HTERT RPE-1 (cell line): ENCODE measurements around the gene DPP9.
"Not testable (repeated sequence)": the region's sequence is repeated elsewhere in the genome, so short reads cannot be mapped to it uniquely, and the experiment has no call there.

Source experiments
- in situ Hi-C: fragments of 300-500 bp; cut with MboI; formaldehyde crosslinking; loops from 4 replicates; pipeline ENCODE4 v1.14.3; 2020; ENCODE audit warnings: low sequenced_read_pairs

Gene DPP9

DNA sequence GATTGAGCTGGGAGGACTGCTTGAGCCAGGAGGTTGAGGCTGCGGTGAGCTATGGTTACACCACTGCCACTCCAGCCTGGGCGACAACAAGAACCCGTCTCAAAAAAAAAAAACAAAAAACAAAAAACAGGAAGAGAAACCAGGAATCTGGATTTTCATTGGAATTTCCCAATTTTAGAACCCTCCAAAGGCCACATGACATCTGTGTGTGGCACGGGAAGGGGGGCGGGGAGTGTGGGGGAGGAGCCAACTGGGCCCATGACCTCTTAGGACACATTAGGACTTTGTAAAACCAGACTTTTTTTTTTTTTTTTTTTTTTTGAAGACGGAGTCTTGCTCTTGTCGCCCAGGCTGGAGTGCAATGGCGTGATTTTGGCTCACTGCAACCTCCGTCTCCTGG lies 32.3 kb downstream of the DPP9 start:
- in situ Hi-C loops, result no loop called here

DNA sequence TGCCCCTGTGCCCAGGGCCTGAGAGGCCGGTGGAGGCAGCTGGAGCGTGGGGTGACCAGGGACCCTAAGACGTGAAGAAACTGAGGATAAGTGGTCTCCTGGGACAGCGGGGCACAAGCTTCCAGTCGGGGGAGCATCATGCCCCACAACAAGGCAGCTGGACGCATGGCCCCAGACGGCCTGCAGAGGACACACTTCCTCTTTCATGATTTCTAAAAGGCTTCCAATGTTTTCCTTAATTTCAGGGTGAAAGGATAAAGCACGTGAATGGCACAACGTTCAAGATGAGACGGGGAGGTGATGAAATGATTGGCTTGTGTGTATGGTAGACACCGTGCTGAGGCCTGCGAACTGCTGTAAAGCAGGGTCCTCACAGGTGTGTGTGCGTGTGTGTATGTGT lies 33.3 kb downstream of the DPP9 start:
- in situ Hi-C loops, result no loop called here

DNA sequence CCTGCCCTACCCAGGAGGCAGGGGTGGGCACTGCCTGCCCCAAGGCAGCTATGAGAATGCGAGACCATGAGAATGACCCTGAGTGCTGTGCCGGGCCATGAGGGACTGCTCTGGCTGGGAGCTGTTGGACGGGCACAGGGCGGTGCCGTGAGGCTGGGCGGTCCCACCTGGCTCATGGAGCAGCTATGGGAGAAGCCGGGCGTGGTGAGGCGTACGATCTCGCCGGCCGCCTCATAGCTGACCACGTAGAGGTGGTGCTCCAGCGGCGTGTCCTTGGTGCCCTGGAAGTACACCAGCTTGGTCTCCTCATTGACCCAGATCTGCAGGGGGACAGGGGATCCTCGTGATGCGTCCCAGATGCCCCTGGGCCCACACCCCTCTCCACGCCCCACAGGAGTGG lies 34.2 kb downstream of the DPP9 start:
- in situ Hi-C loops, result no loop called here

DNA sequence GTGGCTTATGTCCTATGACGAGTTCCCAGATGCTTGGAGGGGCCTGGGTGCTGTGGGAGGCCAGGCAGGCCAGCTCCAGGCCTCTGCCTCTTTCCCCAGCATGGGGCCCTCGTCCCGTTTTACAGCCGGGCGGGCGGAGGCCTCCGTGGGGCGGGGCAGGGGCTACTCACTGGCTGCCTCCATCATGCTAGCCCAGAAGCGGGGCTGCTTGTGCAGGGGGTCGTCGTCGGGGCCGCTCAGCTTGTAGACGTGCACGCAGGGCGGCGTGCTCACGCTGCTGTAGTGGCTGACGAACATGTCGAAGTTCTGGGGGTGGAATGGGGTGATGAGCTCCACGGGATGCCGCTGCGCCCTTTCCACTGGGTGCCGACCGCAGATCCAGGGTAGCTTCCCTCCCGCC lies 35.1 kb downstream of the DPP9 start:
- in situ Hi-C loops, result no loop called here

DNA sequence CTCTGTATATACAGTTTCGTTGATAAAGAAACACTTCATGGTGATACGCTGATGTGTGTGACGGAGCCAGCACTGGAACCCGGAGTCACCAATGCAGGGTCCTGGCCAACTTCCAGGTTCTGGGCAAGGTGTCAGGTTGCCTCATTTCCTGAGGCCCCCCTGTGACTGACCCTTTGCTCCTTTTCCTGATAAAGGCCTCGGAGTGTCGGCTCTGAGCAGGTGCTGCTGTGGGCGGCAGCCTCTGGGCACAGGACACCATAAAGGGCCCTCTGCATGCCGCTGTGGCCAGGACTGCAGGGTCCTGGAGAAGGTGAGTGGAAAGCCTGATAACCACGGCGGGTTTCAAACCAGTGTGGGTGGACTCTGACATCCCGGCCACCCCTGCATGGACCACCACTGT lies 36.2 kb downstream of the DPP9 start:
- in situ Hi-C loops, result no loop called here

DNA sequence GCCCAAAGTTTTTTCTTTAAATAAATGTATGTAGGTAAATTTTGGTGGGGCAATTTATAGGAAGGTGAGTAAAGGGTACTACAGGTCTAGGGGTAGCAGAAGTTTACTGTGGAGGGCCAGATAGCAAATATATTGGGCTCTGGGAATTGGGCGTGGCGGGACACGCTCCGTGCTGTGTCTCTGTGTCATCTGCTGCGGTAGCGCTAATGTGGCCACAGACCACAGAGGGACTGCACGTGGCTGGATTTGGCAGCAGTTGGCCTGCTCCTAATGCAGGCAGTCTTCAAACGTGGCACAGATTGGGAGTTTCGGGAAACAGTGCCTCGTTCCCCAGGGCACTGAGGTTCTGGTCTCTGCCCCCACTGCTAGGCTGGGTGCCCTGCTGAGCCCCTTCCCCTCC lies 36.9 kb downstream of the DPP9 start:
- in situ Hi-C loops, result no loop called here

DNA sequence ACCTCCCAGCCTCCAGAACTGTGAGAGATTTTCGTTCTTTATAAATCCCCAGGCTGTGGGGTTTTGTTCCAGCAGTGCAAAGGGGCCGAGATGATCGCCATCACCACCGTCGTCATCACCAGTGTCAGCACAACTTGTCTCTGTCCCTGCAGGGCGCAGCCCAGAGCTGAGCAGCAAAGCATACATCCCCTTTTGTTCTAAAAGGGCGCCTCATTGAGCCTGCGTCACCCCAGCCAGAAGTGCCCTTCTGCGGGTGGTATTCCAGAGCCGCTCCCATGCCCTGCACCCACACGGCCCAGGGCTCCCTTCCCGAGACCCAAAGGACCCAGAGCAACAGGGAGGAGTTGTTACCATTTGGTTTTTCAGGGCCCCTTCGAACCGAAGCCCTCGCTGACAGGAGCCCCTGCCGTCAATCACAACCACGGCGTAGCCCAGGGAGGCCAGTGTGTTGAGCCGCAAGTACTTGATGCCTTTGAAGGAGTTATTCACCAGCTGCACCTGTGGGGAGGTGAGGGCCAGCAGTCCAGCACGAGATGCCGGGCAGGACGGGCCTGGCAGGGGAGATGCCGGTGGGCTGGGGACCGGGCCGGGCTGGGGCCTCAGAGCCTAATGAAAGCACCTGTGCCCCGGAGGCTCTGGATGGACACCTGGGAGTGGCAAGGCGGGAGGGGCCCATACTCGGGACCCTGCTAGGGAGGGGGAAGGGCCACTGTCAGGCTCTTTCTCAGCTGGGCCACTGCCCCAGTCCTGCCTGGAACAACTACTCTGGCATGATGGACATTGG lies 39.1 kb downstream of the DPP9 start:
- in situ Hi-C loops, result no loop called here

DNA sequence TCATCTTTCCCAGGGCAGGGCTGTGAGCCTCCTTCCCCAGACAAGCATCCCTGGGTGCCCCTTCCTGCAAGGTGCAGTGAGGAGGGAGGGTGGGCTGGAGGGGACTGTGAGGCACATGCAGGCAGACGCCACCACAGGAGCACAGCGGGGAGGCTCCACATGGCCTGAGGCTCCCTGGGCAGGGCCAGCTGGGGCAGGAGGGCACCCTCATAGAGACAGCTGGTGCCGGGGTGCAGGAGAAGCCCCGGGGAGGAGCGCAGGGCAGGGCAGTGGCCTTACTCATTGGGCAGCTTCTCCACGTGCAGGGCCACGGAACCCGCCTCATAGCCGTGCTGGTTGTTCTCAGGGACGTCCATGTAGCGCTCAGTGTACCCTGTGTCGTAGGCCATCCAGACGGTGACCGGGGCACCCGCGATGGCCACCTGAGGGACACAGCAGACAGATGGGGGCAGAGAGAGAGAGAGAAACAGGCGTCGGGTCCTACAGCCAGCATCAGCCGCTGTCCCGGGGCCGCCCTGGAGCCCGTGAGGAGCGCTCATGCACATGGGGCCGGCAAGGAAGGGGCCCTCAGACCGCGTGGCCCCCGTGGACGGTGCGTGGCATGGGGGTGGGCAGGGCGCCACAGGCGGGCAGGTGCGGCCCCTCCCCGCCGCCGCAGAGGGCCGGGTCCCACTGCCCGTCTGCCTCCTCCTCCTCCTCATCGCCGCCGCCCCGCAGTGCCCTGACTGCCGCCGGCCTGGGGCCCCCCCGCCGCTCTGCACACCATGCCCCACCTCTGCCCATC lies 41.0 kb downstream of the DPP9 start:
- in situ Hi-C loops, result no loop called here

DNA sequence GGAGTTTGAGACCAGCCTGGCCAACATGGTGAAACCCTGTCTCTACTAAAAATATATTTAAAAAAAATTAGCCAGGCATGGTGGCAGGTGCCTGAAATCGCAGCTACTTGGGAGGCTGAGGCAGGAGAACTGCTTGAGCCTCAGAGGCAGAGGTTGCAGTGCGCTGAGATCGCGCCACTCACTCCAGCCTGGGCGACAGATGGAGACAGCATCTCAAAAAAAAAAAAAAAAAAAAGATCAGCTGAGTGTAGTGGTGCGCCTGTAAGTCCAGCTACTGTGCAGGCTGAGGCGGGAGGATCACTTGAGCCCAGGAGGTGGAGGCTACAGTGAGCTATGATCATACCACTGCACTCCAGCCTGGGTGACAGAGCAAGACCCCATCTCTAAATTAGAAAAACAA lies 43.6 kb downstream of the DPP9 start:
- in situ Hi-C loops, result not testable (repeated sequence)

DNA sequence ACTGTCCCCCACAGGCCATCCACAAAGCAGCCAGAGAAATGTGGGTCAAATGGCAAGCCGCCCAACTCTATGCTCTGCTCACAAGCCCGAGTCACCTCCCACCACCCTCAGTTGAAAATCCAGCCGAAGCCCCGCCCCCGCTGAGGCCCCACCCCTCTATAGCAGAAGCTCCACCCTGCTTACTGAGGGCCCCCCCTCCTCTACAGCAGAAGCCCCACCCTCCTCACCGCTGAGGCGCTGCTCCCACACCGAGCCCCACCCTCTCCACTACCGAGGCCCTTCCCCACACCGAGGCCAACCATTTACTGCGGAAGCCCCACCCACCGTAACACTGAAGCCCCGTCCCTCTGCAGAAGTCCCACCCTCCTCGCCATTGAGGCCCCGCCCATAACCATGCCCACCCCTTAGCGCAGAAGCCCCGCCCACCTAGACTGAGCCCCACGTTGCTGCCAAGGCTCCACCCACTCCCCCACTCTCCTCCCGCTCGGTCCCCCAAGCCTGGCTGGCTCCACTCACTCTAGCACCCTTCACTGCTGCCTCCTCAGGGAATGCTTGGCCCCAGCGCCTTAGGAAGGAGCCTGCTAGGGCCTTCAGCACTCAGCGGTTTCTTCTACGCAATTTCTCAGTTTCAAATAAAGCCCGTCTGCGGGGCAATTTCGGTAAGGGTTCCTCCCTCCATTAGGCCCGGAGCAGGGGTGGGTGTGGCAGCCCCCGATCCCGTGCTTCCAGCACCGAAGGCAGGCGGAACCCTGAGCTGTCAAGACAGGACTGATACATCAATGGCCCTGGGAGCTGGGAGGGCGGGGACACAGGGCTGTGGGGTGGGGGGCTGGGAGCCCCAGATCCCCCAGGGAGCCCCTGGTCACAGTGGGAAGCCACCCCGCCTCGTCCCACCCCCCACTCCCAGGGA lies 44.5 kb downstream of the DPP9 start:
- in situ Hi-C loops, result no loop called here

DNA sequence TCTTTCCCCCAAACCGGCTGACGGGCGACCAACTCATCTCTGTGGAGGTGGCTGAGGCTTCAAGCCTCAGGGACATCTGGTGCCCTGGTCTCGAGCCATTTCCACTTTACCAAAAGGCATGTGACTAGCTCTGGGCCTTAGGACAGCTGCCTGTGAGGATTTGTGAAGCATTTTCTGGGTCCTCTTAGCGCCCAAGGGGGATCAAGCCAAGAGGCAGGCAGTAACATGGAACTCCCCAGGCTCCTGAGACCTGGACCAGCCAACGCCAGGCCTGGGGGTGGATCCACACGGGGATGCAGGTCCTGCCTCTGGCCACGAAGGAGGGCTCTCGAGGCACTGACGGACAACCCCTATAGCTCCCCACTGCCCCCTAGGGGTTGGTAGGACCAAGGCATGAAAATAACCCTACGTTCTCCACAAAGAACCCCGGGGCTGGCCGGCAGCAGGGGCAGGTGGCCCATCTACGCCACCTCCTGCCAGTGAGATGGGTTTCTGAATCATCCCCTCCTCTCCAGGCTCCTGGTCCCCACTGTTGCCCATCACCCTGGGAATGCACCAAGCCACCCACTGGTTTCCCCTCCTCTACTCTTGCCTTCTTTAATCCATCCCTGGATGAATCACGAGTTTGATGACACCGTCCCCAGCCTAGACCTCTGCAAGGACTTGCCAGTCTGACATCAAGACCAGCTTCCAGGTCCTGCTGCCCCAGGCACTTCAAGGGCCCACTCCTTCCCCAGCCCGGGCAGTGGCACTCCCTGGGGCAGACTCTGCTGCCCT lies 46.5 kb downstream of the DPP9 start:
- in situ Hi-C loops, result no loop called here

DNA sequence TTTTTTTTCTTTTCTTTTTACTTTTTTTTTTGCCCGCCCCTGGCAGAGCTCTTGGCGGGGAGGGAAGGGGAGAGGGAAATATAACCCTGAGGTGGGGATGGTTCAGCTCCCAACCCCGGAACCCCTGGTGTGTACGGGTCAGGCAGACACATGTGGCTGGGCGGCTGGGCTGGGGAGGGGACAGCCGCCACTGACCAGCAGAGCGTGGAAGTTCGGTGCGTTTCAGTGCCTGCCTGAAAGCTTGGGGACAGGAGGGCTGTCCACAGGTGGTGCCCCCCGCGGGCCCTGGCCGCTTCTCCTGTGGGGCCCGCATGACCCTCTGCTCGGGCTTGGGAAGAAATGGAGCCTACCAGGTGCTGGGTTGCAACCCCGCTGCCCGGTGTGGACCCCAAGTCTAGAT lies 48.3 kb downstream of the DPP9 start:
- in situ Hi-C loops, result no loop called here

DNA sequence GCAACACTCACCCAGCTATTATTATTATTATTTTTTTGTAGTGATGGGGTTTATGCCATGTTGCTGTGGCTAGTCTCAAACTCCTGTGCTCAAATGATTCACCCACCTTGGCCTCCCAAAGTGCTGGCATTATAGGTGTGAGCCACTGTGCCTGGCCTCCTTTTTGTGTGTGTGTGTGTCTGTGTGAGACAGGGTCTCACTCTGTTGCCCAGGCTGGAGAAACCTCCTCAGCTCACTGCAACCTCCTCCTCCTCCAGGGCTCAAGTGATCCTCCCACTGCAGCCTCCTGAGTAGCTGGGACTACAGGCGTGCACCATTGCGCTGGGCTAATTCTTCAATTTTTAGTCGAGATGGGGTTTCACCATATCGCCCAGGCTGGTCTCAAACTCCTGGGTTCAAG lies 49.9 kb downstream of the DPP9 start:
- in situ Hi-C loops, result no loop called here

DNA sequence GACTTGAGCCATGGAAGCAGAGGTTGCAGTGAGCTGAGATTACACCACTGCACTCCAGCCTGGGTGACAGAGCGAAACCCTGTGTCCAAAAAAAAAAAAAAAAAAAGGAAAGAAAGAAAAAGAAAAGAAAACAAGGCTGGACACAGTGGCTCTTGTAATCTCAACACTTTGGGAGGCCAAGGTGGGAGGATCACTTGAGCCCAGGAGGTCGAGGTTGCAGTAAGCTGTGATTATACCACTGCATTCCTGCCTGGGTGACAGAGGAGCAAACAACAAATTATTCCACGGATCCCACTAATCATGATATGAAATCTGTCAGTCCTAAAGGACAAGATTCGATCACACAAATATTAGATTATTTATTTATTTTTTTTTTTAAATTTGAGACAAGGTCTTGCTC lies 50.4 kb downstream of the DPP9 start:
- in situ Hi-C loops, result no loop called here

DNA sequence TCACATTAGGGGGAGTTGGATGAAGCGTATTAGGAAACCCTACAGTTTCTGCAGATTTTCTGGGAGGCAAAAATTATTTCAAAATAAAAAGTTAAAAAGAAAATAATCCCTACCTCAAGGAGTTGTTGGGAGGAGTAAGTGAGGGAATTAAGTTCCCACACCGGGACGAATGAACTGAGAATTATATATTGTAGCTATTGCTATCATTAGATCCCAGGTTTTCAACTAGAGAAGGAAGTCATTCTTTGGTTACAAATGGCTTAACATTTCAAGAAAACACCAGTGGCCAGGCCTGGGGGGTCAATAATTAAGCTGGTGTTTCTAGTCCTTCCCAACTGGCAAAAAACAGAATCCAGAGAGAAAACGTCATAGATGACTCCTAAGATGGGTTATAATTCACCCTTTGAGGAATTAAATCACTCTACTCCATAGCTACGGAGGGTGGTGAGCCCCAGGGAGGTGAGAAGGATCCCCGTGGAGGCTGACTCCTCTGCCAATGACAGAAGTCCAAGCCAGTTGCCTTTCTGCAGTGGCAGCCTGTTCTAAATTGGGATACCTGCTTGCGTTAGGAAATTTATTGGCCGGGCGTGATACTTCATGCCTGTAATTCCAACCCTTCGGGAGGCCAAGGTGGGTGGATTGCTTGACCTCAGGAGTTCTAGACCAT lies 52.3 kb downstream of the DPP9 start:
- in situ Hi-C loops, result no loop called here

DNA sequence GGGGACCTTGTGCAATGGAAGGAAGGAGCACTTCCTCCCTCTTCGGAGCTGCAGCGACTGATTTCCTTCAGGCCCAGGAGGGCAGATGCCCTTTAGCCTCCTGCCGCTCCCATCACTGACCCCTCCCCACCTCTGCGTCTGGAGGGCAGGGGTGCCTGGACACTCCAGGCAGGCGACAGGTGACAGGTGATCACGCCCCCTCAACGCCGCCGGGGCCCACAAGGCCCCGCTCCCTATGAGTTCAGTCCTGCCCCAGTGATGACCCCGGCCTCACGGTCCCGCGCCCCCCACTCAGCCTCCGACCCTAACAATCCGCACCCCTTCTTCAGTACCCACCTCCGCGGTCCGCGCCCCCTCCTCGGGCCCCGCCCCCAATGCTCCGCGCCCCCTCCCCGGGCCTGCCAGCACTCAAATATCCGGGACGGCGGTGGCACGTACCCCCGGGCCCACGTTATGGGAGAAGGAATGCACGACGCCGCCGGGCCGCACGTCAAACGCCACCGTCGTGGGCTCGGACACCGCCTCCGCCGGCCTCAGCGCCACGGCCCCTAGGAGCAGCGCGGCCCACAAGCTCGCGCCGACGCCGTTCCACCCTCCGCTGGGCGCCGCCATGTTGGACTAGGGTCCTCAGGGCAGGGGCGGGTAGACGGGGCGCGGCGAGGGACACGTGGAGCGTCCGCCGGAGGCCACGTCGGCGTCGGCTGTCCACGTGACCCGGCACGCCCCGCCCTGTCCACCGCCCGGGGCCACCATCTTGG lies 53.7 kb downstream of the DPP9 start, which contains the start of gene MYDGF:
Gene MYDGF (minus strand): TSS at position 620 of the 758 bp plus-strand sequence. CDS start 8 bp downstream, at position 612.
- in situ Hi-C loops, result no loop called here

DNA sequence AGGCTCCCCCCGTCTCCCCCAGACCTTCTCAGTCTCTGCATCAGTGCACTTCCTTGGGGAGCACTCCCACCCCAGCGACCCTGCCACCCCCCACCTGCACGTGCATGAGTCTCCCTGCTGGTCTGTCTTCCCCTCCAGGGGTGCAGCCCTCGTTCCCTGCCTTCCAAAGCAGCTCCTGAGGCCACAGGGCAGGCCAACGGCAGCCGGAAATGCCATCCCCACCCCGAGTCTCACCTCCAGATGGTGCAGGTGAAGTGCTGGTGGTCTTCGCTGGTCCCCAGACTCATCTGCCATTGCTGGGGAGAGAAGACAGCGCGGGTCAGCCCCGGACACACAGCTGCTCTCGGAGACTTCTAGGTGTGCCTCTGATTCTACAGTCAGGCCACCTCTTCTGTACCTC lies 59.0 kb downstream of the DPP9 start:
- in situ Hi-C loops, result no loop called here

DNA sequence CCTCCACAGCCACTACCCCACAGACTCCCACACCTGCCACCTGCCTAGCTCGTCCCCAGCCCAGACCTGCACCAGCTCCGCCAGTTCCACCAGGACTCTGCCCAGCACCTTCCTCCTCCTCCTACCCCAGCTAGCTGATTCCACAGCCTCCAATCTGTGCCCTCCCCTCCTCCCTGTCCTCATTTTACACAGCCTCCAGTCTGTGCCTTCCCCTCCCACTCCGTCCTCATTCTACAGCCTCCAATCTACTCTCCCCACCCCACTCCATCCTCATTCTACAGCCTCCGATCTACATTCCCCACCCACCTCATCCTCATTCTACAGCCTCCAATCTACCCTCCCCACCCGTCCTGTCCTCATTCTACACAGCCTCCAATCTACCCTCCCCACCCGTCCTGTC lies 60.8 kb downstream of the DPP9 start:
- in situ Hi-C loops, result no loop called here

DNA sequence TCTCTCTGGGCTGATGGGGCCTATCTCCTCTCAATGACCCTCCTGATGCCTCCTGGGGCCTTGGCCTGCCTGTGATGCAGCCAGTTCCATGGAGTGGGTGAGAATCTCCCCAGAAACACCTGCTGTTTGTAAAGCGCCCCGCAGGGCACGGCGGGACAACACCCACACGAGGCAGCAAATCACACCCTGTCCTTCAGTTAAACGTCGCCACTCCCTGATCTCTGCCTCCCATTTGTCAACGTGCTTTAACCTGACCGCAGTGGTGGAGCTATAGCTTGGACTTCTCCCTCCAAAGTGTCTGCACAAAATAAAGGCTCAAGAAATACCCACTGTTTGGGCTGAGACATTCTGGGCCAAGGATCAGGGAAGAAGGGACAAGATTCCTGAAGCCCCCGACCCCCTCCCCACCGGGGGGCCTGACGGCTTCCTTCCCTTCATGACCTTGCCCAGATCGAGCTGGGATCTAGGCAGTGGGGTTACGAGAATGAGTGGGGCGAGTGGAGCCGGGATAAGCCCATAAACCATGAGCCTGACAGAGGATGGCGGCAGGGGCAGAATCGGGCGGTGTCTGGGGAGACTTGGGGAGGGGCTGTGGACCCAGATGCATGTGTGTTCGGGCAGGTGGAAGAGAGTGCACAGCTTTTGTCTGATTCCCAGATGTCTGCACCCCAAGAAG lies 61.5 kb downstream of the DPP9 start:
- in situ Hi-C loops, result no loop called here
